Measurements from ENCODE around the gene PHACTR3.

Gene PHACTR3

GRCh38 chr20:59792300-59792699, 188.0 kb downstream of the PHACTR3 start:
- no peak overlapping the region for H3K27ac Mint-ChIP-seq
- peaks cover 17% of the 10 kb centered on the region for H3K9me3 Mint-ChIP-seq
- ATAC-seq (ENCODE audit: low read depth) = no peak
- peaks cover 6% of the 10 kb centered on the region for H3K27me3 Mint-ChIP-seq
- no peak overlapping the region for H3K4me3 Mint-ChIP-seq
- no peak for DNase-seq (ENCODE audit: low spot score in 2 of 2)
- no peaks in the 10 kb centered on the region for H3K4me1 Mint-ChIP-seq
- H3K36me3 Mint-ChIP-seq = no peaks in the 10 kb centered on the region

GRCh38 chr20:59794555-59794954, 190.2 kb downstream of the PHACTR3 start:
- ATAC-seq (ENCODE audit: low read depth) (no peak), DNase-seq (ENCODE audit: low spot score in 2 of 2) (no peak)
- H3K4me1 Mint-ChIP-seq = no peaks in the 10 kb centered on the region
- no peaks in the 10 kb centered on the region for H3K36me3 Mint-ChIP-seq
- no peak overlapping the region for H3K27ac Mint-ChIP-seq
- no peaks in the 10 kb centered on the region for H3K27me3 Mint-ChIP-seq
- H3K4me3 Mint-ChIP-seq = no peak overlapping the region
- peaks cover 19% of the 10 kb centered on the region for H3K9me3 Mint-ChIP-seq

GRCh38 chr20:59800309-59800708, 196.0 kb downstream of the PHACTR3 start:
- Mint-ChIP-seq H3K4me3 (no peak overlapping the region), H3K4me1 (no peaks in the 10 kb centered on the region), H3K36me3 (no peaks in the 10 kb centered on the region), H3K27ac (no peak overlapping the region), H3K9me3 (peaks cover 19% of the 10 kb centered on the region), H3K27me3 (peaks cover 8% of the 10 kb centered on the region)
- ATAC-seq (ENCODE audit: low read depth) (no peak), DNase-seq (ENCODE audit: low spot score in 2 of 2) (no peak)

- Mint-ChIP-seq H3K36me3 (no peaks in the 10 kb centered on the region), H3K9me3 (peaks cover 12% of the 10 kb centered on the region), H3K4me1 (no peaks in the 10 kb centered on the region), H3K27me3 (peaks cover 9% of the 10 kb centered on the region), H3K4me3 (no peak overlapping the region), H3K27ac (no peak overlapping the region)
- DNase-seq (ENCODE audit: low spot score in 2 of 2) = no peak
- no peak for ATAC-seq (ENCODE audit: low read depth)
Observed at GRCh38 chr20:59802018-59802417, 197.7 kb downstream of the PHACTR3 start.

- Mint-ChIP-seq H3K36me3 (no peaks in the 10 kb centered on the region), H3K9me3 (peaks cover 8% of the 10 kb centered on the region), H3K4me3 (no peak overlapping the region), H3K4me1 (no peaks in the 10 kb centered on the region), H3K27ac (no peak overlapping the region), H3K27me3 (peaks cover 9% of the 10 kb centered on the region)
- DNase-seq (ENCODE audit: low spot score in 2 of 2) = no peak
- ATAC-seq (ENCODE audit: low read depth) = no peak
Observed at GRCh38 chr20:59802471-59803221, 198.3 kb downstream of the PHACTR3 start.

GRCh38 chr20:59804347-59804746, 200.0 kb downstream of the PHACTR3 start:
- DNase-seq (ENCODE audit: low spot score in 2 of 2) (no peak), ATAC-seq (ENCODE audit: low read depth) (no peak)
- H3K27me3 Mint-ChIP-seq = peaks cover 9% of the 10 kb centered on the region
- no peaks in the 10 kb centered on the region for H3K36me3 Mint-ChIP-seq
- no peaks in the 10 kb centered on the region for H3K4me1 Mint-ChIP-seq
- no peak overlapping the region for H3K4me3 Mint-ChIP-seq
- H3K27ac Mint-ChIP-seq = no peak overlapping the region
- H3K9me3 Mint-ChIP-seq = peaks cover 7% of the 10 kb centered on the region

GRCh38 chr20:59804871-59805665, 200.7 kb downstream of the PHACTR3 start:
- H3K27ac Mint-ChIP-seq = no peak overlapping the region
- peaks cover 9% of the 10 kb centered on the region for H3K27me3 Mint-ChIP-seq
- no peaks in the 10 kb centered on the region for H3K36me3 Mint-ChIP-seq
- H3K9me3 Mint-ChIP-seq = peaks cover 4% of the 10 kb centered on the region
- no peak overlapping the region for H3K4me3 Mint-ChIP-seq
- no peaks in the 10 kb centered on the region for H3K4me1 Mint-ChIP-seq
- DNase-seq (ENCODE audit: low spot score in 2 of 2) (no peak), ATAC-seq (ENCODE audit: low read depth) (no peak)

GRCh38 chr20:59805786-59806577, 201.6 kb downstream of the PHACTR3 start:
- H3K4me1 Mint-ChIP-seq = no peaks in the 10 kb centered on the region
- peaks cover 9% of the 10 kb centered on the region for H3K27me3 Mint-ChIP-seq
- no peak for DNase-seq (ENCODE audit: low spot score in 2 of 2)
- H3K9me3 Mint-ChIP-seq = peaks cover 3% of the 10 kb centered on the region
- H3K27ac Mint-ChIP-seq = no peak overlapping the region
- H3K36me3 Mint-ChIP-seq = no peaks in the 10 kb centered on the region
- ATAC-seq (ENCODE audit: low read depth) = no peak
- no peak overlapping the region for H3K4me3 Mint-ChIP-seq

- peaks cover 9% of the 10 kb centered on the region for H3K27me3 Mint-ChIP-seq
- no peak overlapping the region for H3K27ac Mint-ChIP-seq
- H3K36me3 Mint-ChIP-seq = no peaks in the 10 kb centered on the region
- ATAC-seq (ENCODE audit: low read depth) (no peak), DNase-seq (ENCODE audit: low spot score in 2 of 2) (no peak)
- H3K9me3 Mint-ChIP-seq = peaks cover 3% of the 10 kb centered on the region
- no peak overlapping the region for H3K4me3 Mint-ChIP-seq
- no peaks in the 10 kb centered on the region for H3K4me1 Mint-ChIP-seq
Observed at GRCh38 chr20:59806578-59806975, 202.2 kb downstream of the PHACTR3 start.

GRCh38 chr20:59807909-59808728, 203.8 kb downstream of the PHACTR3 start:
- no peaks in the 10 kb centered on the region for H3K4me1 Mint-ChIP-seq
- no peaks in the 10 kb centered on the region for H3K9me3 Mint-ChIP-seq
- H3K36me3 Mint-ChIP-seq = no peaks in the 10 kb centered on the region
- ATAC-seq (ENCODE audit: low read depth) (no peak), DNase-seq (ENCODE audit: low spot score in 2 of 2) (no peak)
- H3K27ac Mint-ChIP-seq = no peak overlapping the region
- H3K4me3 Mint-ChIP-seq = no peak overlapping the region
- peaks cover 4% of the 10 kb centered on the region for H3K27me3 Mint-ChIP-seq

- DNase-seq (ENCODE audit: low spot score in 2 of 2) = no peak
- no peak overlapping the region for H3K27ac Mint-ChIP-seq
- H3K36me3 Mint-ChIP-seq = no peaks in the 10 kb centered on the region
- H3K4me3 Mint-ChIP-seq = no peak overlapping the region
- no peaks in the 10 kb centered on the region for H3K4me1 Mint-ChIP-seq
- peaks cover 4% of the 10 kb centered on the region for H3K27me3 Mint-ChIP-seq
- H3K9me3 Mint-ChIP-seq = no peaks in the 10 kb centered on the region
- no peak for ATAC-seq (ENCODE audit: low read depth)
Observed at GRCh38 chr20:59808729-59809381, 204.5 kb downstream of the PHACTR3 start.

- Mint-ChIP-seq H3K4me1 (no peaks in the 10 kb centered on the region), H3K27ac (no peak overlapping the region), H3K27me3 (peaks cover 4% of the 10 kb centered on the region), H3K9me3 (no peaks in the 10 kb centered on the region), H3K4me3 (no peak overlapping the region), H3K36me3 (no peaks in the 10 kb centered on the region)
- DNase-seq (ENCODE audit: low spot score in 2 of 2) (no peak), ATAC-seq (ENCODE audit: low read depth) (no peak)
Observed at GRCh38 chr20:59809630-59810448, 205.5 kb downstream of the PHACTR3 start.

All from memory B cell (primary cell).